Posterior vena cava (tissue), 2 donors: ENCODE data around the gene AIDA. TPM values are rescaled to one million over a fixed set of nuclear protein-coding genes. Genes with fewer than 3 reads are reported as not detected.
A peak's percentile ranks its signal among the peaks of the same experiment; 100 is the strongest.
"Not testable (repeated sequence)": the region's sequence is repeated elsewhere in the genome, so short reads cannot be mapped to it uniquely, and the experiment has no call there.

Source experiments
- DNase-seq: peaks from one replicate; pipeline ENCODE4 v3.0.0-alpha.2; 2020; ENCODE audit warnings: low spot score
- intact Hi-C, 2 donors: fragments of 100-400 bp; cut with DNase I; formaldehyde crosslinking; loops; one replicate each; pipeline versions ENCODE4 v1.14.1 to v1.14.2; 2022 to 2023
- total RNA-seq, 2 donors: library from RNA; stranded (reverse); fragmentation: NEBNext Ultra II Directional; extraction: Animal tissue kit (Norgen Biotek cat#: 25700); gene quantifications; one replicate each; pipeline ENCODE4 v1.2.1, GENCODE V29; 2021
- donor health status: DM: yes; HTN: yes; CAD: no.
- donor health status: DM: yes; HTN: yes; CAD: no.

Gene AIDA
- total RNA-seq, 2 donors from 2014 or later, result 106 to 136 TPM

DNA sequence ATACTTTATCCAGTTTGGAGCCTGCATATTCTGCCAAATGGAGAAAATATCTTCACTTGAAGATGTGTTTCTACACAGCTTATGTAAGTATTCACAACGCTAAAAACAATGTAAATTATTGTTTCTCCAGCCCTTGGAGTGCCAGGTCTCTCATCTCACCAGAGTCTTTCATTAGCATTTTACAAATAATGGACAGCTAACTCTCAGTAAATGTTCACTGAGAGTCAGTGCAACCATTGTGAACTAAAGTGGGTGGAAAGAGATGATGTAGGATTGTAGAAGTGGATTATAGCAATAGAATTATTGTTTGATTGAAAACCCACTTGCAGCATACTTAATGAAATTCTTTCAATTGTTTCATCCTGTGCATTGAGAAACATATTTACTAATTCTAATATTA, 16.5 kb upstream of the AIDA start:
- intact Hi-C loops, result no loop called here
- no peak for DNase-seq

DNA sequence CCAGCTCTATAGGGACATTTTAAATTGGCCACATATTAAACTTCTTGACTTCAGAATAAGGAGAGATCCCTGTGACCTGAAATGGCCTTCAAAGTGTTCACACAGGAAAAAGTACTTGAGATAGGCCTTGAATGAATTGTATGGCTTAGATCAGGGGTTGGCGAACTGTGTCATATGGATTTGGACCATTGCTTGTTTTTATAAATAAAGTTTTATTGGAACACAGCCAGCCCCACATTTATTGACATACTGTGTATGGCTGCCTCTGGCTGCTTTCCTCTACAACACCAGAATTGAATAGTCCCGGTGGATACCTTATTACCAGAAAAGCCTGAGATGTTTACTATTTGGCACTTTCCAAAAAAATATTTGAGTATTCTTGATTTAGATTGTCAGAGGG, 4.1 kb upstream of the AIDA start:
- intact Hi-C loops, result no loop called here
- no peak for DNase-seq

DNA sequence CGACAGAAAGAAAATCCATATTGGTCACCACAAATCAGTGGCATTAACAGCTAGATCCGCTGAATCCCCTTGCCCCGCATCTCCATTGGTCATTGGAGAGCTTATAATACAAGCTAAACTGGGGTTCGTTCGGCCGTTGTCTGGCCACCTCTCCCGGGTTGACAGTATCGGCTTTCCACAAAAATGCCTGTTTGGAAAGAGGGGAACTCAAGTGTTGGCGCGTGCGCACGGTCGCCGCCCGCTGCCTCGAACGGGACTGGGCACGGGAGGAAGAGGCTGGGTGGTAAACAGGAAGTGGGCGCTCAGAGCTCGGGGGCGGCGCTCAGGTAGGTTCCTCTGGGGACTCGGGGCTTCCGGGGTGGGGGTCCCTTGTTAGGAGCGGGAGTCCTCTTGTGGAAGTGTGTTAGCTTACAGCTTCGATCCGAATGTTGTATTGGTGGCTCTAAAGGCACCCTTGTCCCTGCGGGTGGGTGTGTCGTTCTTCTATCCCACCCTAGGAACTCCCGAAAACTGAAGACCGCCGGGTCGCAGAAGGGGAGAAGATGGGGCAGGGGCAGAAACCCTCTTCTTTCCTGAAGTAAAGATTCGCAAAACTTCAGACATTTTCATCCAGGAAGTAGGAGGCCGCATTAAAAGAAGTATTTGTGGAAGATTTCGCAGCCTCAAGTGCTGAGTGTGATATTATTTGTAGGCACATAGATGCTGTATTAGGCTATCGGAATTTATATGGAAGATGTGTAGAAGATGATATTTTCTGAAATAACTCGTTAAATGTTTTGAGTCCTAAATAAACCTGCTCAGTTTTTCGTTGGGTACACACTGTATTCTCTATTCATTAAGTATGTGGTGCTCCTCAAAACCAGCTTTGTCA, 1.0 kb upstream of the AIDA start:
- intact Hi-C loops, result no loop called here
- DNase-seq, result peak; percentile 98

GRCh38 chr1:222711319-222712252, 705 bp downstream of the AIDA start:
- intact Hi-C loops, result no loop called here
- peak; percentile 86 for DNase-seq

DNA sequence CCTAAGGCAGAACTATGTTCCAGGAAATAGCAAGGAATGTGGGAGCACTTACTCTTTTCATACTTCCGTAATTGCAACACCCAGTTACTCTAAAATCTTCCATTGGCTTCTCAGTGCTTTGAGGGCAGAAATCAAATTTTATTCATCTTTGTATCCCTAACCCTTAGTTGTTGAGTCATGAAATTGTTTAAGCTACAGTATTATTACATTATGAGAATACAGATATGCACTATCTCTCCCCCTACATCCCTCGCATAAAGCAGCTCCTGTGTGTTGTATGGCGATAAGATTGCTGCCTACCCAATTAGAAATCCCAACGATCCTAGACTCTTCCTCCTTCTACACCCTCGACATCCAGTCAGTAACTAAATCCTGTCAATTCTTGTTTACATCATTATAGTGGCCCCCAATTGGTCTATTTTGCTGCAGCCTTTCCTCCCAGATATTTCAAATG, 2.6 kb downstream of the AIDA start:
- intact Hi-C loops, result no loop called here
- no peak for DNase-seq

DNA sequence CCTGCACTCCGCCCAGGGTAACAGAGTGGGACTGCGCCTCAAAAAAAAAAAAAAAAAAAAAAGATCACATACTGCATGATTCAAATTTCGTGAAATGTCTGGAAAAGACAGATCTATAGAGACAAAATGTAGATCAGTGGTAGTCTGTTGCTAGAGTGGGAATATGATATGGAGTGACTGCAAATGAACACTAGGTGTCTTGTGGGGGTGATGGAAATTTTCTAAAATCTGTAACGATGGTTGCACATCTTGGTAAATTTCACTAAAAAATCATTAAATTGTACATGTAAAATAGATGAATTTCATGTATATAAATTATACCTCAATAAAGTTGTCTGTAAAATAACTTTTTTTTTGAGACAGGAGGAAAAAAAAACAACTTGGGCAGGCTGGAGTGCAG, 5.5 kb downstream of the AIDA start:
- intact Hi-C loops, result no loop called here
- DNase-seq, result no peak

GRCh38 chr1:222704260-222704659, 8.0 kb downstream of the AIDA start:
- intact Hi-C loops, result no loop called here
- DNase-seq, result no peak

- DNase-seq, result no peak
- intact Hi-C loops, result no loop called here
These were observed 10.1 kb downstream of the AIDA start for GRCh38 chr1:222702210-222702609.

GRCh38 chr1:222697826-222698225, 14.5 kb downstream of the AIDA start:
- no peak for DNase-seq
- intact Hi-C loops, result no loop called here

- no peak for DNase-seq
- intact Hi-C loops, result no loop called here
These were observed 15.1 kb downstream of the AIDA start for GRCh38 chr1:222697203-222697602.

- no peak for DNase-seq
- intact Hi-C loops, result no loop called here
These were observed 15.6 kb downstream of the AIDA start for GRCh38 chr1:222696741-222697140.

- no peak for DNase-seq
- intact Hi-C loops, result no loop called here
These were observed 17.4 kb downstream of the AIDA start for GRCh38 chr1:222694927-222695326.

GRCh38 chr1:222691016-222691415, 21.3 kb downstream of the AIDA start:
- no peak for DNase-seq
- intact Hi-C loops, result no loop called here

GRCh38 chr1:222680080-222680479, 32.2 kb downstream of the AIDA start:
- no peak for DNase-seq
- intact Hi-C loops, result no loop called here

DNA sequence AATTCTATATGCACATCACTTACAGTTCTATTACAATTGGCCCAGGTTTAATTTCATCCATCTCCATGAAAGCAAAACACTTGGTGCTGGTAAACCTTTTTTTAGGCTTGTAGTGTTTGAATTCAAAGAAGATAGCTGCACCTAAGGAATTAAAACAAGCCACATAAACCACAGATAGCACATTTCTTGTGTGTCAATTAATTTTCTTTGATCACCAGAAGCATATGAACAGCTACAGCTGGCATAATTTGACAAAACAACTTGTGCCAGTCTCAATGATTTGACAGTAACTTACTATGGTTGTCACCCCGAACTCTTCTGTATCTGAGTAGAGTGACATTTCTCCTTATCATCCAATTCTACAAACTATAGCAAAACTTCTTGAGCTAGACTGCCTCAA, 42.2 kb downstream of the AIDA start:
- intact Hi-C loops, result no loop called here
- no peak for DNase-seq

GRCh38 chr1:222669107-222669506, 43.2 kb downstream of the AIDA start:
- DNase-seq, intact Hi-C loops: not testable (repeated sequence)

GRCh38 chr1:222668184-222668583, 44.1 kb downstream of the AIDA start:
- intact Hi-C loops, DNase-seq: not testable (repeated sequence)

GRCh38 chr1:222665964-222666363, 46.3 kb downstream of the AIDA start:
- no peak for DNase-seq

DNA sequence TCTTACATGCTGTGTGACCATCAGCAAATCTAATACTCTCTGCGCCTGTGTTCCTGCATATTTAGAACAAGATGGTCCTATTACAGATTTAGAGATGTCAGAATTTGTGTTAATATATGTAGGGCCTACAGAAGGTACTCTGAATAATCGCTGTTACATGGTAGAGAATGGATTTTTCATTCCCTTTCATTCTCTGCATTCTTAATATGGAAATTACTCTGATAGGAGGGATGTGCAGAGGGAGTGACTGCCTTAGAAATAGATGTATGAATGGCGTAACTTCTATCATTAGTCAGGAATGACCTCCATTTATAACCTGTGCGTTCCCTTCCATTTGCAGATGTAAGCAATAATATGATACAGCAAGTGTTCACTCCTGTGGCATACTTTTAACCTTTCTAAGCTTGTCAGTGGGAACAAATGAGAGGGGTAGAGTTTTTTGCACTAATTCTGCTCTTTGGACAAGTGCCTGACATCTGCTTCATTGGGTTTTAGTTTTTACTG, 48.8 kb downstream of the AIDA start:
- DNase-seq, result no peak
- intact Hi-C loops, result no loop called here

More at GRCh38 chr1:222665964-222666363, 46.3 kb downstream of the AIDA start:
- intact Hi-C loops, result no loop called here

DNA sequence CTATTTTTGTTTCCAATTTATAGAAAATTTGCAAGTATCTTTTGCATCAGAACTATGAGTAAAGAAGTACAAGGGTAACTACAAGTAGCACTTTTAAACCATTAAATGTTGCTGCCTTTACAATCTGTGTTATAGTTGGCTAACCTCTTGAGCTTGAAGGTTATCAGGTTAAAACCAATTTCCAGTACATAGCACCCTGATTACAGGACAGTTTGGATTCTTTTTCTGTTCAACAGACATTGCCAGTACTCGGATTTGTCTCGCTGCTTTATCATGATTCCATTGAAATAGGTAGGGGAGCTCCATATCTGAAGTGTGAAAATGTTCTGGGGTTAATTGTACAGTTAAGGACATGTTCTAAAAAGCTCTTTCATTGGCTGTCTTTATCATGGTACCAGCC, 54.4 kb downstream of the AIDA start:
- intact Hi-C loops, result no loop called here
- no peak for DNase-seq
